ENCODE results near the gene GEMIN2.
"Not testable (repeated sequence)": the region's sequence is repeated elsewhere in the genome, so short reads cannot be mapped to it uniquely, and the experiment has no call there.

The GEMIN2 gene, protein sequence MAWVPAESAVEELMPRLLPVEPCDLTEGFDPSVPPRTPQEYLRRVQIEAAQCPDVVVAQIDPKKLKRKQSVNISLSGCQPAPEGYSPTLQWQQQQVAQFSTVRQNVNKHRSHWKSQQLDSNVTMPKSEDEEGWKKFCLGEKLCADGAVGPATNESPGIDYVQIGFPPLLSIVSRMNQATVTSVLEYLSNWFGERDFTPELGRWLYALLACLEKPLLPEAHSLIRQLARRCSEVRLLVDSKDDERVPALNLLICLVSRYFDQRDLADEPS

DNA sequence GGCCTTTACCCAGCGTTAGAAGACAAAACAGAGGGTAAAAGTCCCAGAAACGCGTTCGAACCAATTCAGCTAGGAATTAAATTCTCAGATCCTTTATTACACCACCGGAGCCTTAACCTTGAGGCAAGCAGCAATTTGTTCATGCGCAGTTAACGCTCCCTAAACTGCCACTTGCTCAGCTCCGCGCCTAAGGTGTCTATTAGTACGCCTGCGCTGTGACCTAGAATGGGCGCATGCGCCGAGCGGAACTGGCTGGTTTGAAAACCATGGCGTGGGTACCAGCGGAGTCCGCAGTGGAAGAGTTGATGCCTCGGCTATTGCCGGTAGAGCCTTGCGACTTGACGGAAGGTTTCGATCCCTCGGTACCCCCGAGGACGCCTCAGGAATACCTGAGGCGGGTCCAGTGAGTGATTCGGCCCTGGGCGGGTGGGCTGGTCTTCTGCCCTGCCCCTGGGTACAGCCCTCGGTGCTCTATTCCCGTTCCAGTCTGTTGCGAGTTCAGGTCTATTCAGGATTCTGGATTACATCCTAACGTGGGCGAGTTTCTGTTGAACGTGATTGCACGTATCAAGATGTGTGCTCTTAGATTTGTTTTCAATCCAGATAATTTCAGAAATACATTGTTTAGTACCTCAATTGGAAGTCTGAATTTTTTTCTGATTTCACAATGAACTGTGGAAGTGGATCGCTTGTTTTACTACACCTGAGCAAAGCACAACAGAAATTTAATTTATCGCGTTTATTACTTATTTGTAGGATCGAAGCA, at the start of gene GEMIN2:
TSS of gene GEMIN2 (plus strand) at position 251 of the 766 bp plus-strand sequence. CDS start at position 267, 16 bp downstream.
- DNase-seq (ENCODE audit: low read depth), result peak; percentile 88

DNA sequence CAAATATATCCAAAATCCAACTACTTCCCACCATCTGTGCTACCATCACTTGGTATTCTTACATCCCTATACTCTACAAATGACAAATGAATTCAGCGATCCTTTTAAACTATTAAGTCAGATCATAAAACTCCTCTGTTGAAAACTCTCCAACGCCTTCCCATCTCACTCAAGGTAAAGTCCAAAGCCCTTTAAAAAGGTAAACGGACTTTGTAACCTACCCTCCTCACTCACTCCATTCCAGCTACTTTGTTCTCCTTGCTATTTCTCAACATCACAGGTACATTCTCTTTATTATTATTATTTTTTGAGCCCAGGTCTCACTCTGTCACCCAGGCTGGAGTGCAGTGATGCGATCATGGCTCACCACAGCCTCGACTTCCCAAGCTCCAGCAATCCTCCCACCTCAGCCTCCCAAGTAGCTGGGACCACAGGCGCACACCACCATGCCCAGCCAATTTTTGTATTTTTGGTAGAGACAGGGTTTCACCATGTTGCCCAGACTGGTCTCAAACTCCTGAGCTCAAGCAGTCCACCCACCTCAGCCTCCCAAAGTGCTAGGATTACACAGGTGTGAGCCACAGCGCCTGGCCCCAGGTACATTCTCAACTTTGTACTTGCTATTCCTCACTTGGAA, 44.8 kb upstream of the GEMIN2 start:
- not testable (repeated sequence) for DNase-seq (ENCODE audit: low read depth)

DNA sequence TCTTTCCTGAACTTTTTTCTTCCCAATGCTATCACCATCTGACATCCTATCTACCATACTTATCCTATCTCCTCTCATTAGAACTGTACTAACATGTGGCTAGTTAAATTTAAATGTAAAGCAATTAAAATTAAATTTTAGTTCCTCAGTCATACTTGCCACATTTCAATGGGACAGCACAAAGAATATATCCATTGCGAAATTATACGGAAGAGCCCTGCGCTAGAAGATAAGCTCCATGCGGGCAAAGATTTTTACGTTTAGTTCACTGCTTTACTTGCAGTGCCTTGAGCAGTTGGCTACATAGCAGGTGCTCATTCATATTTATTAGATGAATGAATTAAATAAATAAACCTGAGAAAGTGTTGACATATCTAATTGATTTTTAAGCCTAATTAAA, 44.2 kb upstream of the GEMIN2 start:
- DNase-seq (ENCODE audit: low read depth), result no peak

DNA sequence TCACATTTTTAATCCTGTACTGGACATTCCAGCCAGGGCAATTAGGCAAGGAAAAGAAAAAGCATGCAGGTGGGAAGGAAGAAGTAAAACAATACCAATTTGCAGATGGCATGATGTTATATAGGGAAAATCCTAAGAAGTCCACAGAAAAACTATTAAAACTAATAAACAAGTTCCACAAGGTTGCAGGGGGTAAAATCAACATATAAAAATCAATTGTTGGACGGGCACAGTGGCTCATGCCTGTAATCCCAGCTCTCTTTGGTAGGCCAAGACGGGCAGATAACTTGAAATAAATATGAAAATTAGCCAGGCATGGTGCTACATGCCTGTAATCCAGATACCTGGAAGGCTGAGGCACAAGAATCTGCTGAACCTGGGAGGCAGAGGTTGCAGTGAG, 43.0 kb upstream of the GEMIN2 start:
- no peak for DNase-seq (ENCODE audit: low read depth)

DNA sequence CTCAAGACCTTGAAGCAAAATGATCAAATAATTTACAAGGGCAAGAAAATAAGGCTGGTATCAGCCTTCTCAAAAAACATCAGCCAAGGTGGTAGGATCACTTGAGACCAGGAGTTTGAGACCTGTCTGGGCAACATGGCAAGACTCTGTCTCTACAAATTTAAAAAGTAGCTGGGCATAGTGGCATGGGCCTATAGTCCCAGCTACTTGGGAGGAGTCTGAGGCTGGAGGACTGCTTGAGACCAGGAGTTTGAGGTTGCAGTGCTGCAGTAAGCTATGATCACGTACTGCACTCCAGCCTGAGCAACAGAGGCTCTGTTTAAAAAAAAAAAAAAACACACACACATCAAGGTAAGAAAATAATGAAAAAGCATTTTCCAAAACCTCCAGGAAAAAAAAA, 33.2 kb upstream of the GEMIN2 start:
- no peak for DNase-seq (ENCODE audit: low read depth)

DNA sequence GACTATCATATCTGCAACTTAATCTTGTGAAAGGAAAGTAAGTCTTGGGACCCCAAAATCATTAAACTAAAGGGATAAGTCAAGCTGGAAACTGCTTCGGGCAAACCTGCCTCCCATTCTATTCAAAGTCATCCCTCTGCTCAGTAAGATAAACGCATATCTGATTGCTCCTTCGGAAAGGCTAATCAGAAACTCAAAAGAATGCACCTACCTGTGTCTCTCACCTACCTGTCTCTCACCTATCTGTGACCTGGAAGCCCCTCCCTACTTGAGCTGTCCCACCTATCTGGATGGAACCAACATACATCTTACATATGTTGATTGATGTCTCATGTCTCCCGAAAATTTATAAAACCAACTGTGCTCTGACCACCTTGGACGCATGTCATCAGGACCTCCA, 31.0 kb upstream of the GEMIN2 start:
- no peak for DNase-seq (ENCODE audit: low read depth)

DNA sequence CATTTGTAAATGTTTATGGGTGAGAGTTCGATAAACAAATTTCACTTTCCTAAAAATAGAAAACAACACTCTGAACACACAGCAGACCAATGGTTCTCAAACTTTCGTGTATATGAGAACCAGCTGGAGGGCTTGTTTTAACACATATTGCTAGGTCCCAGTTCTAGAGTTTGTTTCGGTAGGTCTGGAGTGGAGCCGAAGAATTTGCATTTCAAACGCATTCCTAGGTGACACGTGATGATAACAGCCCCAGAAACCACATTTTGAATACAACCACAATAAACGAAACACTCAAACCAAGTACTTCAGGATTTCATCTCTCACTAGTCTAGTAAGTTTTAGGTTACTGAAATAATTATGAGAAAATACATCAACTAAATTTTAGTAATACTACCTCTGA, 28.2 kb upstream of the GEMIN2 start:
- DNase-seq (ENCODE audit: low read depth), result no peak

DNA sequence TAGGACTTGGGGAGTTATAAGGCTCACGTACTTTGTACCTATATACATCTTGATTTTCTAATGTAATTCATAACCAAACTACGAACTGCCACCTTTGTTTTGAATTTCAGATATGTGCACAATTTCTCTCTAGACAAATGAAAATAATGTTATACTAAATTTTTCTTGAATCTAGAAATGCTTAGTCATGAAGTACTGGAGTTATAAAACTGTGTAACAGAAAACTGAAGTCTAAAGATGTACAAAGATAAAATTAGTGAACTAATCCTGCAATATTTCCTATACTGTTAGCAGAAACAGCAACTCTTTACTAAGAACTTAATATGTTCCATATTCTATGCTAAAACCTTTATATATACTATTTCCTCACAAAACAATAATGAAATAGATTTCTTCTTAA, 26.6 kb upstream of the GEMIN2 start:
- DNase-seq (ENCODE audit: low read depth), result no peak

DNA sequence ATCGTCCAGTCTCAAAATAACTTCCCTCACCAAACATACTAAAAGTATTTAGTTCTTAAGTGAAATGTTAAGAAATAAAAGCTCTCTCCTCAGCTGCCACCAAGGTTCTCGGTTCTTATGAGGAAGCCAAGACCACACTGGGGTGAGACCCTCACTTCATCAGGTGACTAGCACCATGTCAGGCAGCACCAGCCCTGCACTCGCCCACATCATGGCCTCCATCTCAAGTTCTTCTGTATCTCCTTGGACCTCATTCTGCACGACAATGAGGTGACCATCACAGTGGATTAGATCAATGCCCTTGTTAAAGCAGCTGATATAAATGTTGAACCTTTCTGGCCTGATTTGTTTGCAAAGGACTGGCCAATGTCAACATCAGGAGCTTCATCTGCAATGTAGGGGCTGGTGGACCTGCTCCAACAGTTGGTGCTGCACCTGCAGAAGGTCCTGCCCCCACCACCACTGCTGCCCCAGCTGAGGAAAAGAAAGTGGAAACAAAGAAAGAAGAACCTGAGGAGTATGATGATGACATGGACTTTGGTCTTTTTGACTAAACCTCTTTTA, 23.5 kb upstream of the GEMIN2 start:
- DNase-seq (ENCODE audit: low read depth), result no peak

DNA sequence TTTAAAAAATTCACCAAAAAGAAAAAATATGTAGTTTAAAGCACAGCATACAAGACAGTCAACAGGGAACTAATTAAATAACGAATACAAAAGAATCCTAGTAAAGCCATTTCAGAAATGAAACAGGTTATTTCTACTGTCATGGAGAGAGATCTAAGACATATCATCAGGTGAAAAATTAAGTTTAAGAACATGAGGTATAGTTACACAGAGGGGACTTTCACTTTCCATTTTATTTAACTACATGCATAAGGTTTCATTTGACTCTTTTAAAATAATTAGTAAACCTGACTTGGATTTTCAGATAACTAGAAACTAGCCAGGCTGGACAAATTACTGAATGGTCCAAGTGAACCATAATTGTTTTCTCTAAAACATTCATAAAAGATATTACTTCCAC, 22.4 kb upstream of the GEMIN2 start:
- DNase-seq (ENCODE audit: low read depth), result no peak

DNA sequence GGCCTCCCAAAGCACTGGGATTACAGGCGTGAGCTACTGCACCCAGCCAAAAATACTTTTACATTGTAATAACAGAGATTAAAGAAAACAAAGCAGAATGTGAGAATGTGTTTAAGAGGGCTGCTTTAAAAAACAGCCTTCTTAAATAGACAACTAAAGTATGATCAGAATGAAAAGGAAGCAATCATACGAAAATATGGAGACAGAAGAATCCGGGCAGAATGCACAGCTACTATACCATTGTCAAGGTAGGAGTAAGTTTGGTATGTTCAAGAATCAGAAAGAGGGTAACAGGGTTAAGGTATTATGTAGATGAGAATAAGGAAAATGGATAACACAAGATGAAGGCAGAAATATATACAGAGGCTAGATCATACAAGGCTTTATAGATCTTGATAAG, 19.6 kb upstream of the GEMIN2 start:
- no peak for DNase-seq (ENCODE audit: low read depth)

DNA sequence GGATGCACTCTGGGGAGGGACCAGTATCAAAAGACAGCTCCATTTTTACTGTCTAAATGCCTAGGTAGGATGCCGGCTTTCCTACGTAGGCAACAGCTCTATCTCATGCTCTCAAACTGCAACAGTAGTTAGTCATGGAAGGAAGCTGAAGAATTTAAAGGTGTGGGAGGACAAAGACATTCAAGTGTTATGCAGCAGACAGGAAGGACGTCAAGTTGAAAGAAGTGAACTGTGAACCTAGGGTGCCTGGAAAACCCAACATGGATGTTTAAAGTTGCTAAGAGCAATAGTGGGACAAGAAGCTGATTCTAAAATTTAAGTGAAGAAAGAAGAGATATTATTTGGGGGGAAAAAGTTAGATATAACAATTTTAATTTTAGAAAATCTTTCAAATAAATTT, 17.0 kb upstream of the GEMIN2 start:
- no peak for DNase-seq (ENCODE audit: low read depth)

DNA sequence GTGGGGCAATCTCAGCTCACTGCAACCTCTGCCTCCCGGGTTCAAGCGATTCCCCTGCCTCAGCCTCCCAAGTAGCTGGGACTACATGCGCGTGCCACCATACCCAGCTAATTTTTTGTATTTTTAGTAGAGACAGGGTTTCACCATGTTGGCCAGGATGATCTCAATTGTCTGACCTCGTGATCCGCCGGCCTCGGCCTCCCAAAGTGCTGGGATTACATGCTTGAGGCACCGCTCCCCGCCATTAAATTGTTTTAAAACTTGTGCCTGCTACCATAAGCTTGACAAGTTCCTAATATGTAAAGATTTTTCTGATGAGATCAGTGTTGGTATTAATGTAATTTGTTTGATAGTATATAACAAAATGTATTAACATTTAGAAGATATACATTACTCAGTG, 14.9 kb upstream of the GEMIN2 start:
- not testable (repeated sequence) for DNase-seq (ENCODE audit: low read depth)

DNA sequence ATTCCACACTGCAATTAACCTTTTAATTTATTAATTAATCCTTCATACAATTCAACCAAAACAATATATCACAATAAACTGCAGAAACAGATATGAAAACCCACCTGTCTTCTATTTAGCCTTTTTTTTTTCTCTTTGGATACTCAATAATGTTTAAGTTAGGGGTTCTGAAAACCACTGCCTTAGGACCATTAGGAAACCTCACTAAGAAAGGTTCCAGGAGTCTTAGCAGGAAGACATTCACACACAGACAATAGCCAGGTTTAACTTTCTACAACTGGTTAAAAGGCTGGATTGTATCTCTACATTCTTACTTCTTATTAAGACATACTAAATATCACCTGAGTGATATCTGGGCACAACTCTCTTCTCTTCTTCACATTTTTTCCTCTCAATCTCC, 14.4 kb upstream of the GEMIN2 start:
- no peak for DNase-seq (ENCODE audit: low read depth)

DNA sequence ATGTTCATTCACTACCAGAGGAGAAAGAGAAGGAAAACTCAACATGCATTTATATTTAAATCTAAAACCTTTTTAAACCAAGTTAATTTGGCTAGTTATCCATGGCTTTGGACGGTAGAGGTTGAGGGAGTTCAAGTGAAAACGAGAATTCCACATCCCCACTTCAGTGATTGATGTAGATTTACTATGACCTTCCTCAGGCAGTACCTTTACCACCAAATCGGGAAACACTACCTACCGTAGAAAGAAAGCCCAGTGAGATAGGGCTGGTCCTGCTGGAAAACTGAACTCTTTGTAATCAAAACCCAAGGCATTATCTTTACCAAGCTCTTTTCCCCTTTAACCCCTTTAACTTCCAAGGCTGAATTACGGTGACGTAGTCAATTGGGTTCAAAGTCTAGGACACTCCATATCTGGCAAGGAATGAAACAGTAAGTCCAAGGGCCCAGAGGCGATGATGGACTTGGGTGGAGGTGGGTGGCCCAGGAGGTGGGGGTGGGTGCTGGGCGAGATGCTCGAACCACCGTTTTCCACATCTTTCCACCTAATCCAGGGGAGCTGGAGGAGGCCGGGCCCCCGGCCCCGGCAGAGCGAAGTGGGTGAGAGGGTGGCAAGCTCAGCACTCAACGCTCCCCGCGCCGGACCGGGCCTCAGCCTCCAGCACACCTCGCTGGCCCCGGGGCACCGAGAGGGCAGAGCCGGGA, 11.7 kb upstream of the GEMIN2 start:
- no peak for DNase-seq (ENCODE audit: low read depth)

DNA sequence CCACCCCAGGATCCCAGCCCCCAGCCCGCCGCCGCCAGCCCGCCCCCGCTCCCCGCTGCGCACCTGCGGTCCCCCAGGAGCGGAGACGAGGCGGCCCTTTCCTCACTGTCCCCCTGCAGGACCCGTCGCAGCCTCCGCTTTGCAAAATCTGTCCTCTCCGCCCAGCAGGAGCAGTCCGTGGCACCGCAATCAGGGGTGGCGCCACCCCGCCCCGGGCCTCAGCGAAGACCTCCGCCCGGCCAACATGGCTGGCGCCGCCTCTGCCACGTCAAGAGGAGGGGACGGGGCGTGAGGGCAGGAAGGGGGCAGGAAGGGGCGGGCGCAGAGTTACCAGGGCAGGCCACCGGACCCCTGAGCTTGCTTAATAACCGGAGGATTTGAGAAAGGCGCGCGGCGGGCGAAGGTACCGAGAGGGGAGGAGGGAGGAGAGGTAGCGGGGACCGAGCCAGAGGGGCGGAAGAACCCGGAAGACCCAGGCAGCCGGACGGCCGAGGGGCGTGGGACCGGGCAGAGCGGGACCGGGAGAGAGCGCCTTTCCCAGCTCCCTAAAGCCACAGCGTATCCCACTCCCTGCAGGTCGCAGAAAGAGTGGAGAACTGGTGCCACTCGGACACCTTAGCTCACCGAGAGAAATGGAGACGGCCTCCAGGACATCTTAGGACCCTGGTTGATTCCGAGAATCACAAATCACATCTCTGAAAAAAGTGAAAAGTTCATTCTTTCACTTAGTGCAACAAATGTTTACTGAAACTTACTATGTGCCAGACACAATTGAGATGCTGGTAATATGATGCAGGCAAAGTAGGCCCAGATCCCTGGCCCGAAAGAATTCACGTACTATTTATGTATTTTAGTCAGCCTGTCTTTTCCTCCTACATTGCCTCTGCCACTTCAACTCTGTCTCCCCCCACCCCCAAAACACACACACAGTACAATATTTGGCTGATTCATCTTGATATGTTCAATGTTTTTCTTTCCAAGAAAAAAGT, 10.9 kb upstream of the GEMIN2 start, which contains the start of gene SEC23A:
TSS of gene SEC23A (minus strand) at position 267 of the 989 bp plus-strand sequence. CDS start 7,117 bp downstream, outside the sequence.
- peak; percentile 69 for DNase-seq (ENCODE audit: low read depth)

DNA sequence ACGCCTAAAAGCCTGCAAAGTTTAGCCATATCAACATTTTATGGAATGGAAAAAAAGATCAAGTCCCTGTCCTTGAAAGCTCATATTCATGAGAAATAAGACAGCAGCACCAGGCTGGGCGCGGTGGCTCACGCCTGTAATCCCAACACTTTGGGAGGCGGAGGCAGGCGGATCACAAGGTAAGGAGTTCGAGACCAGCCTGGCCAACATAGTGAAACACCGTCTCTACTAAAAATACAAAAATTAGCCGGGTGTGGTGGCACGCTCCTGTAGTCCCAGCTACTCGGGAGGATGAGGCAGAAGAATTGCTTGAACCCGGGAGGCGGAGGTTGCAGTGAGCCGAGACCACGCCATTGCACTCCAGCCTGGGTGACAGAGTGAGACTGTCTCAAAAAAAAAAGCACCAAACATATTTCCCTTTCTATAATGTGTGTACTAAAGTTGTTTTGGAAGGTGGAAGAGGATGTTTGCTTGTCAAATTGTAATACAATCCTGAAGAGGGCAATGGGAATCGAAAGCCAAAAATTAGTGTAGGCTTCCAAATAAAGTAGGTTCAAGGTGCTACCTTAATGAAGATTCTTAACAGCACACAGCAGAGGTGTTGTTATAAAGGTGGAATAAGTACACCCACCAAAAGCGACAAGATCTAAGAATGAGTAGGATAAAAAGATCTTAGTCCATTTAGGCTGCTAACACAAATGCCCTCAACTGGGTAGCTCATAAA, 9.9 kb upstream of the GEMIN2 start:
- not testable (repeated sequence) for DNase-seq (ENCODE audit: low read depth)

DNA sequence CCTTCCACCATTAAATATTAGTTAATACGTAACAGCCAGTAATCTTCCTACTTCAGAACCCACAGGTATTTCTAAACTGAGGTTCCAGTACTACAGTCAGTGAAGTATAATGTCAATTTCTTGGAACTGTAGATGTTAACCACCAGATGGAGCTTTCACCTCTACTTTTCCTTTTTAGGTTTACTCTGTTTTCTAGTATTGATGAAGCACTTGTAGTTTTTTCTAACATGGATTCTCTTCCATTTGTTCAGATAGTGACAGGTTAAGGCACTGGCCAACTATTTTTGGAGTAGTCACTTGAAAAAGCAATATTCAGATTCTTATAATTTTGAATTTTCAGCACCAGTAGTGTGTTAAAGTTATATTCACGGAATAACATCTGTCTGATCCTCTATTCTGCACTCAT, 6.5 kb upstream of the GEMIN2 start:
- no peak for DNase-seq (ENCODE audit: low read depth)

DNA sequence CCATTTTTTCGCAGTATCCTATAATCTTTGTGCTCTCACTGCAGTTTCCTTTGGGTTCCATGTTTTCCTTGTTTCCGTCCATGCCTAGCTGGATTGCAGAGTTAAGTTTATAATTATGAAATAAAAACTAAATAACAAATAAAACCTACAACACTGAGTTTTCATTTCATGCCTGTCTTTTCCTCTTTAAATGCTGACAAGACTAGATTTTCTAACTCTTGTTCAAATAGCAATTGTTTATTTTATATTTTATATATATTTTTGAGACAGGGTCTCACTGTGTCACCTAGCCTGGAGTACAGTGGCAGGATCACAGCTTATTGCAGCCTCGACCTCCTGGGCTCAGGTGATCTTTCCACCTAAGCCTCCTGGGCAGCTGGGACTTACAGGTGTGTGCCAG, 5.3 kb upstream of the GEMIN2 start:
- DNase-seq (ENCODE audit: low read depth), result no peak
